HG03565 (cell line): Measurements from ENCODE around the gene TWF2.
"Not testable (repeated sequence)": the region's sequence is repeated elsewhere in the genome, so short reads cannot be mapped to it uniquely, and the experiment has no call there.

Experiments
- ATAC-seq: cut with Tn5 transposase; IDR thresholded peaks from one replicate; pipeline ENCODE4 v1.9.1; 2021; ENCODE audit warnings: mild to moderate bottlenecking, moderate library complexity; ENCODE audit not compliant: unreplicated experiment

Gene TWF2

GRCh38 chr3:52238761-52239701 is at the start of gene TWF2:
TWF2 (minus strand) TSS chr3:52239158; CDS start chr3:52239016, 142 bp downstream.
- peak; percentile 46 for ATAC-seq

GRCh38 chr3:52288674-52289073 is 49.7 kb upstream of the TWF2 start:
- ATAC-seq = no peak

GRCh38 chr3:52286777-52287110 is 47.8 kb upstream of the TWF2 start:
- no peak for ATAC-seq

- not testable (repeated sequence) for ATAC-seq
Measured at GRCh38 chr3:52284051-52284450, 45.1 kb upstream of the TWF2 start.

- ATAC-seq = no peak
Measured at GRCh38 chr3:52283306-52283705, 44.3 kb upstream of the TWF2 start.

GRCh38 chr3:52281981-52282801 is 43.2 kb upstream of the TWF2 start:
- ATAC-seq = no peak

GRCh38 chr3:52280050-52280461 is 41.1 kb upstream of the TWF2 start:
- no peak for ATAC-seq

- ATAC-seq = no peak
Measured at GRCh38 chr3:52279596-52279995, 40.6 kb upstream of the TWF2 start.

GRCh38 chr3:52278510-52279069 is 39.6 kb upstream of the TWF2 start, which contains the start of gene WDR82:
WDR82 (minus strand) TSS chr3:52278649; CDS start chr3:52278361, 288 bp downstream.
- peak; percentile 67 for ATAC-seq

GRCh38 chr3:52277972-52278509 is 39.1 kb upstream of the TWF2 start:
- ATAC-seq = peak; percentile 37

- ATAC-seq = no peak
Measured at GRCh38 chr3:52277071-52277964, 38.4 kb upstream of the TWF2 start.

- not testable (repeated sequence) for ATAC-seq
Measured at GRCh38 chr3:52274781-52275180, 35.8 kb upstream of the TWF2 start.

GRCh38 chr3:52272831-52273230 is 33.9 kb upstream of the TWF2 start:
- no peak for ATAC-seq

GRCh38 chr3:52272172-52272571 is 33.2 kb upstream of the TWF2 start:
- not testable (repeated sequence) for ATAC-seq

- ATAC-seq = no peak
Measured at GRCh38 chr3:52270252-52270754, 31.3 kb upstream of the TWF2 start.

- no peak for ATAC-seq
Measured at GRCh38 chr3:52269776-52270175, 30.8 kb upstream of the TWF2 start.

GRCh38 chr3:52268036-52268435 is 29.1 kb upstream of the TWF2 start:
- no peak for ATAC-seq

GRCh38 chr3:52265387-52265786 is 26.4 kb upstream of the TWF2 start:
- ATAC-seq = no peak

- ATAC-seq = no peak
Measured at GRCh38 chr3:52262447-52262846, 23.5 kb upstream of the TWF2 start.

- ATAC-seq = no peak
Measured at GRCh38 chr3:52259448-52259847, 20.5 kb upstream of the TWF2 start.
